ENCODE data around the gene GPS1. TPM values are rescaled to one million over a fixed set of nuclear protein-coding genes. Genes with fewer than 3 reads are reported as not detected.

Gene GPS1
- total RNA-seq, 4 donors from 2014 or later, result 62.8 to 76.9 (median 69.5) TPM

- Histone ChIP-seq H3K36me3 (peaks cover 86 to 100% (median 93%) of the 10 kb centered on the region in 3 donors), H3K9me3 (no peaks in the 10 kb centered on the region), H3K27me3 (no peaks in the 10 kb centered on the region), H3K4me3 (no peak overlapping the region), H3K27ac (no peak overlapping the region), H3K4me1 (no peaks in the 10 kb centered on the region)
- 90 to 91% methylated on average over 6 to 23 of the region's 49 CpGs for WGBS, 2 donors
- no peak for DNase-seq
- intact Hi-C loops (cut with DNase I), result no loop called here
- no peak for TF ChIP-seq POLR2A (IDR thresholded peaks at IDR 0.05)
- no peak for TF ChIP-seq CTCF (IDR thresholded peaks at IDR 0.05)
These were observed 33.5 kb downstream of the GPS1 start for GRCh38 chr17:82085031-82085861.

GRCh38 chr17:82085931-82086764, 34.5 kb downstream of the GPS1 start:
- no peaks in the 10 kb centered on the region for H3K4me1 ChIP-seq
- 100% methylated on average over 2 to 4 of the region's 25 CpGs for WGBS, 2 donors
- H3K27me3 ChIP-seq, result no peaks in the 10 kb centered on the region
- no peaks in the 10 kb centered on the region for H3K9me3 ChIP-seq
- intact Hi-C loops (cut with DNase I), result no loop called here
- no peak for DNase-seq
- TF ChIP-seq CTCF (IDR thresholded peaks at IDR 0.05) (no peak), POLR2A (IDR thresholded peaks at IDR 0.05) (no peak)
- H3K27ac ChIP-seq, result no peak overlapping the region
- H3K36me3 ChIP-seq, result peaks cover 90 to 100% (median 95%) of the 10 kb centered on the region in 3 donors
- H3K4me3 ChIP-seq, result no peak overlapping the region

GRCh38 chr17:82086941-82087906, 35.5 kb downstream of the GPS1 start:
- WGBS, 2 donors, result 89 to 95% methylated on average over 4 to 8 of the region's 39 CpGs
- Histone ChIP-seq H3K27me3 (no peaks in the 10 kb centered on the region), H3K27ac (no peak overlapping the region), H3K36me3 (peaks cover 96 to 100% (median 100%) of the 10 kb centered on the region in 3 donors), H3K4me3 (no peak overlapping the region), H3K4me1 (no peaks in the 10 kb centered on the region), H3K9me3 (no peaks in the 10 kb centered on the region)
- no peak for DNase-seq
- intact Hi-C loops (cut with DNase I), result no loop called here
- TF ChIP-seq POLR2A (IDR thresholded peaks at IDR 0.05) (no peak), CTCF (IDR thresholded peaks at IDR 0.05) (no peak)

GRCh38 chr17:82087961-82088837, 36.5 kb downstream of the GPS1 start:
- TF ChIP-seq CTCF (IDR thresholded peaks at IDR 0.05), result no peak
- TF ChIP-seq POLR2A (IDR thresholded peaks at IDR 0.05), result no peak
- no peak overlapping the region for H3K27ac ChIP-seq
- 90 to 92% methylated on average over 2 to 7 of the region's 48 CpGs for WGBS, 2 donors
- no peaks in the 10 kb centered on the region for H3K9me3 ChIP-seq
- no peaks in the 10 kb centered on the region for H3K4me1 ChIP-seq
- DNase-seq, result no peak
- H3K36me3 ChIP-seq, result peaks cover 96 to 100% (median 99%) of the 10 kb centered on the region in 3 donors
- intact Hi-C loops (cut with DNase I), result no loop called here
- H3K27me3 ChIP-seq, result no peaks in the 10 kb centered on the region
- no peak overlapping the region for H3K4me3 ChIP-seq

Measured in esophagus squamous epithelium (tissue), 5 donors.